HepG2 (cell line): Measurements from ENCODE around the gene SMIM9. TPM values are rescaled to one million over a fixed set of nuclear protein-coding genes. Genes with fewer than 3 reads are reported as not detected.

Experiments used
- FIP1L1 ChIP-seq: fragments of 200-400 bp; formaldehyde crosslinking; IDR thresholded peaks from 2 replicates; pipeline ENCODE4 v1.6.1; 2018; ENCODE audit warnings: low read depth, mild to moderate bottlenecking, low read length, moderate library complexity, borderline replicate concordance; ENCODE audit not compliant: insufficient read depth
- SOX13 ChIP-seq, 3 experiments: fragments of 450-650 bp in 1 of 3; sonication (generic) in 1 of 3; formaldehyde crosslinking in 1 of 3; IDR thresholded peaks in 2 of 3; conservative IDR thresholded peaks in 1 of 3; 2 replicates each; pipeline versions ENCODE4 v1.5.0 to v1.6.1; 2016 to 2020; ENCODE audit warnings: antibody characterized with exemption in 1 of 3, mild to moderate bottlenecking in 1 of 3, missing compliant biosample characterization in 1 of 3, missing genetic modification reagents in 1 of 3, moderate library complexity in 1 of 3
- polyA plus RNA-seq, 8 experiments: library from polyadenylated mRNA; depleted of rRNA in 3 of 8; stranded (reverse) in 7 of 8; unstranded in 1 of 8; fragments of >200 nt; fragmentation: Illumina TruSeq in 4 of 8; extraction: Trizol in 4 of 8; gene quantifications; 2 replicates each; pipeline versions ENCODE4 v1.2.1 to v1.2.3, GENCODE V29; 2011 to 2016; ENCODE audit warnings: low read depth in 4 of 8, missing spikeins in 1 of 8, mixed read lengths in 1 of 8; ENCODE audit not compliant: insufficient read depth in 1 of 8
- total RNA-seq, 5 experiments: library from RNA; depleted of rRNA; stranded (reverse); fragments of >200 nt; fragmentation: Illumina TruSeq; extraction: Trizol; gene quantifications; 2 replicates each; pipeline ENCODE4 v1.2.3, GENCODE V29; 2016; ENCODE audit warnings: low read depth in 1 of 5
- TF ChIP-seq, protein P1 (sequence below), 2 experiments: fragments of 450-650 bp in 1 of 2; sonication (generic) in 1 of 2; formaldehyde crosslinking in 1 of 2; IDR thresholded peaks; 2 replicates each; pipeline versions ENCODE4 v1.6.1 to v1.8.0; 2016 to 2022; ENCODE audit warnings: antibody characterized with exemption in 1 of 2, mild to moderate bottlenecking in 1 of 2, missing genetic modification reagents in 1 of 2
- TF ChIP-seq, protein P2 (sequence below): sonication (generic); formaldehyde crosslinking; IDR thresholded peaks from 2 replicates; pipeline ENCODE4 v1.8.0; 2022; ENCODE audit warnings: mild to moderate bottlenecking, missing genetic modification reagents, borderline replicate concordance
- TF ChIP-seq, protein P3 (sequence below): sonication (generic); formaldehyde crosslinking; IDR thresholded peaks from 2 replicates; pipeline ENCODE4 v1.5.0; 2020; ENCODE audit warnings: mild to moderate bottlenecking, missing genetic modification reagents, borderline replicate concordance

SMIM9 gene
- total and polyA plus RNA-seq, 2 of the 13 experiments (the other 11 are each of a cell fraction or from before 2014, with no cell fraction given) = not detected

DNA sequence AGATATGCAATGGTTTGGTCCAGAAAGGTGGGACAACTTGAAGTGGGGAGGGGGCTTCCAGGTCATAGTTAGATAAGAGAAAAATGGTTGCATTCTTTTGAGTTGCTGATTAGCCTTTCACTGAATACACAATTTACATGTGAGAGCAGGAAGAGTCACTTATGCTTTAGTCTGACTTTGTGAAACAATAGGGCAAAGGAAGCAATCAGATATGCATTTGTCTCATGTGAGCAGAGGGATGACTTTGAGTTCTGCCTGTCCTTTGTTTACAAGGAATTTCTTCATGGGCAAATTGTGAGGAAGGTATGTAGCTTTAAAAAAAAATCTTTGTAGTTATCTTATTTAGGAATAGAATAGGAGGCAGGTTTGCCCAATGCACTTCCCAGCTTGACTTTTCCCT, 12.9 kb downstream of the SMIM9 start (continued):
- TF ChIP-seq, protein P1, sequence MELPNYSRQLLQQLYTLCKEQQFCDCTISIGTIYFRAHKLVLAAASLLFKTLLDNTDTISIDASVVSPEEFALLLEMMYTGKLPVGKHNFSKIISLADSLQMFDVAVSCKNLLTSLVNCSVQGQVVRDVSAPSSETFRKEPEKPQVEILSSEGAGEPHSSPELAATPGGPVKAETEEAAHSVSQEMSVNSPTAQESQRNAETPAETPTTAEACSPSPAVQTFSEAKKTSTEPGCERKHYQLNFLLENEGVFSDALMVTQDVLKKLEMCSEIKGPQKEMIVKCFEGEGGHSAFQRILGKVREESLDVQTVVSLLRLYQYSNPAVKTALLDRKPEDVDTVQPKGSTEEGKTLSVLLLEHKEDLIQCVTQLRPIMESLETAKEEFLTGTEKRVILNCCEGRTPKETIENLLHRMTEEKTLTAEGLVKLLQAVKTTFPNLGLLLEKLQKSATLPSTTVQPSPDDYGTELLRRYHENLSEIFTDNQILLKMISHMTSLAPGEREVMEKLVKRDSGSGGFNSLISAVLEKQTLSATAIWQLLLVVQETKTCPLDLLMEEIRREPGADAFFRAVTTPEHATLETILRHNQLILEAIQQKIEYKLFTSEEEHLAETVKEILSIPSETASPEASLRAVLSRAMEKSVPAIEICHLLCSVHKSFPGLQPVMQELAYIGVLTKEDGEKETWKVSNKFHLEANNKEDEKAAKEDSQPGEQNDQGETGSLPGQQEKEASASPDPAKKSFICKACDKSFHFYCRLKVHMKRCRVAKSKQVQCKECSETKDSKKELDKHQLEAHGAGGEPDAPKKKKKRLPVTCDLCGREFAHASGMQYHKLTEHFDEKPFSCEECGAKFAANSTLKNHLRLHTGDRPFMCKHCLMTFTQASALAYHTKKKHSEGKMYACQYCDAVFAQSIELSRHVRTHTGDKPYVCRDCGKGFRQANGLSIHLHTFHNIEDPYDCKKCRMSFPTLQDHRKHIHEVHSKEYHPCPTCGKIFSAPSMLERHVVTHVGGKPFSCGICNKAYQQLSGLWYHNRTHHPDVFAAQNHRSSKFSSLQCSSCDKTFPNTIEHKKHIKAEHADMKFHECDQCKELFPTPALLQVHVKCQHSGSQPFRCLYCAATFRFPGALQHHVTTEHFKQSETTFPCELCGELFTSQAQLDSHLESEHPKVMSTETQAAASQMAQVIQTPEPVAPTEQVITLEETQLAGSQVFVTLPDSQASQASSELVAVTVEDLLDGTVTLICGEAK (IDR thresholded peaks at IDR 0.05) = no peak
- TF ChIP-seq, protein P1 (CRISPR knock-in tag; IDR thresholded peaks at IDR 0.05) = no peak
- no peak for TF ChIP-seq FIP1L1
- TF ChIP-seq SOX13 (IDR thresholded peaks at IDR 0.05) = no peak
- TF ChIP-seq SOX13 (CRISPR knock-in tag; conservative IDR thresholded peaks at IDR 0.05 in 1 of 2, IDR thresholded peaks at IDR 0.05 in 1 of 2) = no peak
- TF ChIP-seq, protein P2, sequence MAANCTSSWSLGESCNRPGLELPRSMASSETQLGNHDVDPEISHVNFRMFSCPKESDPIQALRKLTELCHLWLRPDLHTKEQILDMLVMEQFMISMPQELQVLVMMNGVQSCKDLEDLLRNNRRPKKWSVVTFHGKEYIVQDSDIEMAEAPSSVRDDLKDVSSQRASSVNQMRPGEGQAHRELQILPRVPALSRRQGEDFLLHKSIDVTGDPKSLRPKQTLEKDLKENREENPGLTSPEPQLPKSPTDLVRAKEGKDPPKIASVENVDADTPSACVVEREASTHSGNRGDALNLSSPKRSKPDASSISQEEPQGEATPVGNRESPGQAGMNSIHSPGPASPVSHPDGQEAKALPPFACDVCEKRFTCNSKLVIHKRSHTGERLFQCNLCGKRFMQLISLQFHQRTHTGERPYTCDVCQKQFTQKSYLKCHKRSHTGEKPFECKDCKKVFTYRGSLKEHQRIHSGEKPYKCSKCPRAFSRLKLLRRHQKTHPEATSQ = no peak
- TF ChIP-seq, protein P3, sequence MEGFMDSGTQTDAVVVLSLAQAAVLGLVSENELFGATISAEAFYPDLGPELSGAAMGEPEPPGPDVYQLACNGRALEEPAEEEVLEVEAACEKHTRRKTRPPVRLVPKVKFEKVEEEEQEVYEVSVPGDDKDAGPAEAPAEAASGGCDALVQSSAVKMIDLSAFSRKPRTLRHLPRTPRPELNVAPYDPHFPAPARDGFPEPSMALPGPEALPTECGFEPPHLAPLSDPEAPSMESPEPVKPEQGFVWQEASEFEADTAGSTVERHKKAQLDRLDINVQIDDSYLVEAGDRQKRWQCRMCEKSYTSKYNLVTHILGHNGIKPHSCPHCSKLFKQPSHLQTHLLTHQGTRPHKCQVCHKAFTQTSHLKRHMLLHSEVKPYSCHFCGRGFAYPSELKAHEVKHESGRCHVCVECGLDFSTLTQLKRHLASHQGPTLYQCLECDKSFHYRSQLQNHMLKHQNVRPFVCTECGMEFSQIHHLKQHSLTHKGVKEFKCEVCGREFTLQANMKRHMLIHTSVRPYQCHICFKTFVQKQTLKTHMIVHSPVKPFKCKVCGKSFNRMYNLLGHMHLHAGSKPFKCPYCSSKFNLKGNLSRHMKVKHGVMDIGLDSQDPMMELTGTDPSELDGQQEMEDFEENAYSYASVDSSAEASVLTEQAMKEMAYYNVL (CRISPR knock-in tag) = no peak
